ENCODE results near the gene SACM1L.

DNA sequence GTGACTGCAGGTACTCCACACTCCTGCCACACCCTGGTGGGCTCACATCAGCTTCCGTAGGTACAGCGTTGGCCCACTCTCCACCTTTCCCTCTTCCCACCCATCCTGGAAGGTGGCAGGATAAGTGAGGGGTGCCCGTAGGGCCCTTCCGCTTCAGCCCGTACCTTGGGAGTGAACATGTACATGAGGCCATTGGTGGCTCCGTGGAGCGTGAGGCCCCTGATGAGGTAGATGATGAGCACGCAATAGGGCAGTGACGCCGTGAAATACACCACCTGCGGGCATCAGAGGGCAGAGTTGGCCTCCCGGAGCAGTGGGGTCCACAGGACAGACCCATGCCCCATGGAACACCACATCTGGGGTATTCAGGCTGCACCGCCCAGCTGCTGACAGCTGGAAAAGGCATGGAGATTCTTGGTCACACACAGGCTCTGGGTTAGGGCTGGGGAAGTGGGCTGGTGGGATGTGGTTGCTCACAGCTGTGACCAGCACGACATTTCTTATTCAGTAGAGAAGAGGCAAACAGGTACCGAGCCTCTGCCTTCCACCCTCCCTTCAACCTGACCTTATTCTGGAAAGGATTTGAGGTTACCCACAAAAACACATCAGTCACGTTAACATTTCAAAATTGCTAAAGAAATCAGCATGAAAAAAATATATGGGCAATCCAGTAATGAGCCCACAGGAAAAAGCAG, 83.3 kb downstream of the SACM1L start:
- TF ChIP-seq POLR2A (IDR thresholded peaks at IDR 0.05; ENCODE audit: low read depth, low read length) (no peak), PAX5 (IDR thresholded peaks at IDR 0.05; ENCODE audit: insufficient read depth, low read length, severe bottlenecking) (no peak), TAF1 (IDR thresholded peaks at IDR 0.05; ENCODE audit: low read depth, low read length) (no peak), POLR2AphosphoS5 (IDR thresholded peaks at IDR 0.05; ENCODE audit: low read depth, low read length) (no peak)

Data from GM12891 (cell line).